ENCODE results near the gene OR2A1.
"Not testable (repeated sequence)": the region's sequence is repeated elsewhere in the genome, so short reads cannot be mapped to it uniquely, and the experiment has no call there.

Gene OR2A1

GRCh38 chr7:144330044-144330443 is 17.8 kb downstream of the OR2A1 start:
- not testable (repeated sequence) for DNase-seq

- DNase-seq = not testable (repeated sequence)
These were observed 19.2 kb downstream of the OR2A1 start for GRCh38 chr7:144331221-144331995.

DNA sequence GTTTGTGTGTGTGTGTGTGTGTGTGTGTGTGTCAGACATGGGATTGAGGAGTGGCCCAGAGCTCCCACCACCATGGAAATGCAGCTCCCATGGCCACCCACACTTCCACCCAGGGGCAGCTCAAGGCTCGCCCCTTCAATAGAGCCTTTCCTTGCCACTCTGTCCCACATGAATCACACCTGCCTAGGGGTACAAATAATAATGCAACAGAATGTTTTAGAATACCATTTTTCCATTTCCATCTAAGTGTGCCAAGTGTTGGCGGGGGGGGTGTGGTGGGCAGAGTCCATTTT is 19.7 kb downstream of the OR2A1 start:
- not testable (repeated sequence) for DNase-seq

- DNase-seq = not testable (repeated sequence)
These were observed 36.4 kb downstream of the OR2A1 start for GRCh38 chr7:144348625-144349024.

- DNase-seq = not testable (repeated sequence)
These were observed 39.4 kb downstream of the OR2A1 start for GRCh38 chr7:144351667-144352066.

GRCh38 chr7:144355176-144355822 is 43.1 kb downstream of the OR2A1 start, which contains the start of gene ARHGEF5:
ARHGEF5 (plus strand) TSS chr7:144355402; CDS start chr7:144362670, 7,268 bp downstream.
- DNase-seq = not testable (repeated sequence)

- DNase-seq = not testable (repeated sequence)
These were observed 44.0 kb downstream of the OR2A1 start for GRCh38 chr7:144356185-144356584.

DNA sequence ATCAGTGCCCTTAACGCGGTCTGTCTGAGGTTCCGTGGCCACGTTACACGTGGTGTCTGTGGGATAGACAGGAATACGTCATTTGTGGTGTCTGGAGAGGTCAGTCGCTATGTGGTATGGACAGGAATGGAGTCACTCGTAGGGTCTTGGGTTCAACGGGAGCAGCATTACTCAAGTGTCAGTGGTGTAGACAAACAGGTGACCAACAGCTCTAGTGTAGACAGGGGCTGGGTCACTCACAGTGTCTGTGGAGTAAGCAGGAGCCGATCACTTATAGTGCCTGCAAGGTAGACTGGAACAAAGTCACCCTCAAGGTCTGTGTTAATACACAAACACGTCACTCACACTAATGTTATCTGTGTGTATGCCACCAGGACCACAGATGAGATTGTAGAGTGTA is 44.6 kb downstream of the OR2A1 start:
- DNase-seq = not testable (repeated sequence)

- DNase-seq = not testable (repeated sequence)
These were observed 49.8 kb downstream of the OR2A1 start for GRCh38 chr7:144362061-144362460.

DNA sequence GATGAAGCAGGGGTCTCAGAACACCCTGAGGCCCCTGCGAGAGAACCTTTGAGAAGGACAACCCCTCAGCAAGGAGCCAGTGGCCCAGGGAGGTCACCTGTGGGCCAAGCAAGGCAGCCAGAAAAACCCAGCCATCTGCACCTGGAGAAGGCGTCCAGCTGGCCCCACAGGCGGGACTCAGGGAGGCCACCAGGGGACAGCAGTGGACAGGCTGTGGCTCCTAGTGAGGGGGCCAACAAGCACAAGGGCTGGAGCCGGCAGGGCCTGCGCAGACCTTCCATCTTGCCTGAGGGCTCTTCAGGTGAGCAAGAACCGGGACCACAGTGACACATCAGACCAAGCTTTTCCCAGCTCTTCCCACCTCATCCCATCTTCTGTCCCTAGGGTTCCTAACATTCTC is 53.3 kb downstream of the OR2A1 start:
- DNase-seq = not testable (repeated sequence)

DNA sequence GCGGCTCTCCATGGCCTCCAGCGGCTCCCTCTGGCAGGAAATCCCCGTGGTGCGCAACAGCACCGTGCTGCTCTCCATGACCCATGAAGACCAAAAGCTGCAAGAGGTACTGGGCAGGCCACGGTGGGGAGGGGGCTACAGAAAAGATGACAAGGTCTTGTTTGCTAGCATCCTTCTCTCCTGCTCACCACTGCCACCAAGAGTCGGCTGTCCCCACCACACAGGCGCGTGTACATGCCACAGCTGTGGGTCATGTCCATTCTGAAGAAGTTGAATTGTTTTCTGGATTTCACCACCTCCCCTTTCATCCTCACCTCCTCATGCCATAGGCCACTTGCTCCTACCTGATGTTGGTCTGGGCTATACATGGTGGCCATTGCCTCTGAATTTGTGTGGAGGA is 55.0 kb downstream of the OR2A1 start:
- not testable (repeated sequence) for DNase-seq

- DNase-seq = not testable (repeated sequence)
These were observed 57.0 kb downstream of the OR2A1 start for GRCh38 chr7:144369221-144369620.
